ENCODE results near the gene PRKN.

Gene PRKN

DNA sequence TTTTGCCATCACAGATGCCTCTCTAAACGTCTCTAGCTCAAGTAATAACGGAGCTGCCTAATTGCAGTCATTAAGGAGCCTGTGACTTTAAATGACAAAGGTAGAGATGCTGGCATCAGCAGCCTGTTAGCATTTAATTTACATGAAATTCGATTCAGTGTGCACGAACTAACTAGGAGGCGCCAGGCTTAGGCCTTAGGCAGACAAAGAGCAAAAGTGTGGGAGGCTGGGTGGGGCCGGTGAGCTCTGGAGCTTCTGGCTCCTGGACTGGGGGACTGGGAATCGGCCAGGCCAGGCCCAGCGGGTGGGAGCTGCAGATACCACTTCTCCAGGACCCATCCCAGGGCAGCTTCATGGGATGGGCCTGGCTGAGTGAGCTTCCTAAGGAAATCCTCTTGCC is 1283.7 kb downstream of the PRKN start:
- peak overlapping the region; percentile 34; the same call in 1 of the 2 replicates for H3K9ac ChIP-seq (ENCODE audit: low read depth, low read length)
- H3K4me1 ChIP-seq (ENCODE audit: insufficient read depth, low read length), result peaks cover 9% of the 10 kb centered on the region
- no peaks in the 10 kb centered on the region for H3K9me3 ChIP-seq (ENCODE audit: insufficient read depth, low read depth, low read length)
- H3K4me3 ChIP-seq (ENCODE audit: low read length), result peak overlapping the region; percentile 25; the same call in 1 of the 2 replicates
- no peaks in the 10 kb centered on the region for H3K36me3 ChIP-seq (ENCODE audit: insufficient read depth, low read depth, low read length)
- peaks cover 23% of the 10 kb centered on the region for H3K27me3 ChIP-seq (ENCODE audit: insufficient read depth, low read length)
- H3K27ac ChIP-seq (ENCODE audit: low read length), result no peak overlapping the region

DNA sequence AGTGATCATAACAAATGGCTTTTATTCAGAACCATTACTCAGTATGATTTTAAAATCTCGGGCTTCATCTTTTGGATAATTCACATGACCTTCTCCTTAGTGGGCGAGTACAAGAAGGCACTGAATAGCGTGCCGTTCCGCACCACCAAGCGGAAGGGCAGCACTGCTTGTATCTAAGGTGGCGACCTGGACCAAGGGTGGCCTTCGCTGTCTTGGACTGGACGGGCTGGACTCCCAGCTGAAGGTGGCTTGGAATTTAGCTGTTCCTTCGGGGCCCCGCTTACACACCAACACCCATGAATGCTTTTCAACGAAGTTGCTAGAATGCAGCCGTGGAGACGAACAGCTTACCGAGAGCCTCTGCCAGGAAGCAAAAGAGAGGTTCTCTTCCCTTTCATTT is 1285.1 kb downstream of the PRKN start:
- no peaks in the 10 kb centered on the region for H3K9me3 ChIP-seq (ENCODE audit: insufficient read depth, low read depth, low read length)
- H3K4me1 ChIP-seq (ENCODE audit: insufficient read depth, low read length), result peaks cover 9% of the 10 kb centered on the region
- no peak overlapping the region for H3K9ac ChIP-seq (ENCODE audit: low read depth, low read length)
- H3K36me3 ChIP-seq (ENCODE audit: insufficient read depth, low read depth, low read length), result no peaks in the 10 kb centered on the region
- H3K4me3 ChIP-seq (ENCODE audit: low read length), result no peak overlapping the region
- no peak overlapping the region for H3K27ac ChIP-seq (ENCODE audit: low read length)
- peaks cover 23% of the 10 kb centered on the region for H3K27me3 ChIP-seq (ENCODE audit: insufficient read depth, low read length)

GRCh38 chr6:161440299-161440698 is 1287.3 kb downstream of the PRKN start:
- Histone ChIP-seq H3K9me3 (ENCODE audit: insufficient read depth, low read depth, low read length) (no peaks in the 10 kb centered on the region), H3K27me3 (ENCODE audit: insufficient read depth, low read length) (peaks cover 19% of the 10 kb centered on the region), H3K36me3 (ENCODE audit: insufficient read depth, low read depth, low read length) (no peaks in the 10 kb centered on the region), H3K4me3 (ENCODE audit: low read length) (no peak overlapping the region), H3K4me1 (ENCODE audit: insufficient read depth, low read length) (peaks cover 9% of the 10 kb centered on the region), H3K27ac (ENCODE audit: low read length) (no peak overlapping the region), H3K9ac (ENCODE audit: low read depth, low read length) (no peak overlapping the region)

GRCh38 chr6:161439093-161439492 is 1288.5 kb downstream of the PRKN start:
- H3K36me3 ChIP-seq (ENCODE audit: insufficient read depth, low read depth, low read length), result no peaks in the 10 kb centered on the region
- no peak overlapping the region for H3K9ac ChIP-seq (ENCODE audit: low read depth, low read length)
- H3K9me3 ChIP-seq (ENCODE audit: insufficient read depth, low read depth, low read length), result no peaks in the 10 kb centered on the region
- H3K4me1 ChIP-seq (ENCODE audit: insufficient read depth, low read length), result peaks cover 2% of the 10 kb centered on the region
- H3K27me3 ChIP-seq (ENCODE audit: insufficient read depth, low read length), result peaks cover 7% of the 10 kb centered on the region
- H3K4me3 ChIP-seq (ENCODE audit: low read length), result no peak overlapping the region
- H3K27ac ChIP-seq (ENCODE audit: low read length), result no peak overlapping the region

DNA sequence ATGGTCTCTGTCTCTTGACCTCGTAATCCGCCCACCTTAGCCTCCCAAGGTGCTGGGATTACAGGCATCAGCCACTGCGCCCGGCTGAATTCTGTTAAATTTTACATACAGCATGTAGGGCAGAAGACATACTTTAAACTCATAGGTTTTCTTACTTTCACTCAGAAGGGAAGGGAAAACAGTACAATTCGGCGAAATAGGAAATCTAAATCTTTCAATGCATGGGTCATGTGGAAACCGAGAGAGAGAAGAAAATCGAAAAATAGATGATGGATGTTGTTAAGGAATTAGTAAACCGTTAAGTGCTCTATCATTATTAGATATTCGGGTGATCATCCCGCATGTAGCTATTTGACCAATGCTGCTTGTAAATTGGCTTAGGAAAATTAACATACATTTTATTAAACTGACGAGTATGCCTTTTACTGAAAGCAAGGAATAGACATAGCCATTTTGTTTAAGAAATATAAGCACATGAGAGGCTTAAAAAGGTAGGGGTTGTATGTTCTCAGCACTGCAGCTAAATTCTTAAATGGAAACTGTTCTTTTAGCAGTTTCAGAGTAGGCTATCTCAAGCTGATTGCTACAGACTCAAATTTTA is 1289.0 kb downstream of the PRKN start:
- Histone ChIP-seq H3K9me3 (ENCODE audit: insufficient read depth, low read depth, low read length) (no peaks in the 10 kb centered on the region), H3K27ac (ENCODE audit: low read length) (no peak overlapping the region), H3K36me3 (ENCODE audit: insufficient read depth, low read depth, low read length) (no peaks in the 10 kb centered on the region), H3K27me3 (ENCODE audit: insufficient read depth, low read length) (peaks cover 6% of the 10 kb centered on the region; the same call in 1 of the 2 replicates), H3K4me3 (ENCODE audit: low read length) (no peak overlapping the region), H3K9ac (ENCODE audit: low read depth, low read length) (no peak overlapping the region), H3K4me1 (ENCODE audit: insufficient read depth, low read length) (no peaks in the 10 kb centered on the region; the same call in 1 of the 2 replicates)

DNA sequence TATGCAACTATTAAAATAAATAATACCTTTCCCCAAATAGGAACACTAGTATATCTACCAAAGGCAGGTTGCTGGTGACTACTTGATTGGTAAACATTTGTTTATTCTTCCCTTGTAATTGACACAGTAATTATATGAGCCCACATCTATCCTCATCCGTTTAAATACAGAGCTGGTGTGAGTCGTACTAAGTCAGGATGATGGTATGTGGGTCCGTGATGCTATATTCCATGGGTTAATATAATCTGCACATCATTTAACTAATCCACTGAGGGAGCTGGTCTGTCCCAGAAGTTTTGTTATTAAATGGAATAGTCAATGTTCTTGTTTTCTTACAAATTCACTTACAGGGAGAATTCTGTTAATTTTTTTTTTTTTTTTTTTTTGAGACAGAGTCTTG is 1289.7 kb downstream of the PRKN start:
- no peak overlapping the region for H3K4me3 ChIP-seq (ENCODE audit: low read length)
- no peaks in the 10 kb centered on the region for H3K4me1 ChIP-seq (ENCODE audit: insufficient read depth, low read length)
- H3K36me3 ChIP-seq (ENCODE audit: insufficient read depth, low read depth, low read length), result no peaks in the 10 kb centered on the region
- H3K27me3 ChIP-seq (ENCODE audit: insufficient read depth, low read length), result peaks cover 6% of the 10 kb centered on the region; the same call in 1 of the 2 replicates
- H3K9ac ChIP-seq (ENCODE audit: low read depth, low read length), result no peak overlapping the region
- no peaks in the 10 kb centered on the region for H3K9me3 ChIP-seq (ENCODE audit: insufficient read depth, low read depth, low read length)
- H3K27ac ChIP-seq (ENCODE audit: low read length), result no peak overlapping the region

DNA sequence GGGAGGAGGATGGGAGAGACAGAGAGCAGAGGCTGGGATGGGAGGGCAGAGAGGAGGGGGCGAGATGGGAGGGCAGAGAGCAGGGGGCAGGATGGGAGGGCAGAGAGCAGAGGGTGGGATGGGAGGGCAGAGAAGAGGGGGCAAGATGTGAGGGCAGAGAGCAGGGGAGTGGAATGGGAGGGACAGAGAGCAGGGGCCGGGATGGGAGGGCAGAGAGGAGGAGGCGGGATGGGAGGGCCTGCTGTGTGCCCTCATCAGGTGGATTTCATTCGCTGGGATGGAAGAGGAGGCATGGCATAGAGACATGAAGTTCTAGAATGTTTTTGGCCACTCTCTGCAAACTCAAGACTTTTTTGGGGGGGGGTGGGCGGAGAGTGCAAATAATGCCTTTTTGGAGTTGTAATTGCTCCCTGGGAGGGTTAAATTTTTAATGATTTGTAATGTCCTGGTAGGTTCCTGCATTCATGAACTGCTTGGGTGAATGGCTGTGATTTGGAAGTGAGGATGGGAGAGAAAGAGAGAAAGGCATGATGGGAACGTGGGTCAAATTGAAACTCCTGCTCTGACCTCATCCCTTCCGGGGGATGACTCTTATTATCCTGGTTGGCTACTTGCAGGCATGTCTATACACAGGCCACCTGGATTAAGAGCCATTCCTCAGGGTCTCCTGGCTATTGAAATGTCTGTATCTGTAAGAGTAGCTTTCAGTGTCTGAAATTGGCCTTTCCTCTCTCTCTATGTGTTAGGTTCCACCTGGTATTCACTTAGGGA is 1291.3 kb downstream of the PRKN start:
- Histone ChIP-seq H3K9me3 (ENCODE audit: insufficient read depth, low read depth, low read length) (no peaks in the 10 kb centered on the region), H3K9ac (ENCODE audit: low read depth, low read length) (no peak overlapping the region), H3K27ac (ENCODE audit: low read length) (no peak overlapping the region), H3K27me3 (ENCODE audit: insufficient read depth, low read length) (no peaks in the 10 kb centered on the region), H3K4me1 (ENCODE audit: insufficient read depth, low read length) (no peaks in the 10 kb centered on the region), H3K36me3 (ENCODE audit: insufficient read depth, low read depth, low read length) (no peaks in the 10 kb centered on the region), H3K4me3 (ENCODE audit: low read length) (no peak overlapping the region)

DNA sequence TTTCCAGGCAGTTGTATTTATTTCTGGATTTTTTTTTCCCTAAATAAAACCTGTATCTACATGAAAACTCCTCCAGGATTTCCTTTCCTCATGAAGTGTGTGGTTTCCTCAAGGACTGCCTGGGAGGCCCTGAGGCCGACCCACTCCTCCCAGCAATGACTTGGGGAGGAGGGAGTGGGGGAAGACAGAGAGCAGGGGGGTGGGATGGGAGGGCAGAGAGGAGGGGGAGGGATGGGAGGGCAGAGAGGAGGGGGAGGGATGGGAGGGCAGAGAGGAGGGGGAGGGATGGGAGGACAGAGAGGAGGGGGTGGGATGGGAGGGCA is 1291.9 kb downstream of the PRKN start:
- Histone ChIP-seq H3K9ac (ENCODE audit: low read depth, low read length) (no peak overlapping the region), H3K9me3 (ENCODE audit: insufficient read depth, low read depth, low read length) (no peaks in the 10 kb centered on the region), H3K4me1 (ENCODE audit: insufficient read depth, low read length) (no peaks in the 10 kb centered on the region), H3K27ac (ENCODE audit: low read length) (no peak overlapping the region), H3K27me3 (ENCODE audit: insufficient read depth, low read length) (no peaks in the 10 kb centered on the region), H3K4me3 (ENCODE audit: low read length) (no peak overlapping the region), H3K36me3 (ENCODE audit: insufficient read depth, low read depth, low read length) (no peaks in the 10 kb centered on the region)

DNA sequence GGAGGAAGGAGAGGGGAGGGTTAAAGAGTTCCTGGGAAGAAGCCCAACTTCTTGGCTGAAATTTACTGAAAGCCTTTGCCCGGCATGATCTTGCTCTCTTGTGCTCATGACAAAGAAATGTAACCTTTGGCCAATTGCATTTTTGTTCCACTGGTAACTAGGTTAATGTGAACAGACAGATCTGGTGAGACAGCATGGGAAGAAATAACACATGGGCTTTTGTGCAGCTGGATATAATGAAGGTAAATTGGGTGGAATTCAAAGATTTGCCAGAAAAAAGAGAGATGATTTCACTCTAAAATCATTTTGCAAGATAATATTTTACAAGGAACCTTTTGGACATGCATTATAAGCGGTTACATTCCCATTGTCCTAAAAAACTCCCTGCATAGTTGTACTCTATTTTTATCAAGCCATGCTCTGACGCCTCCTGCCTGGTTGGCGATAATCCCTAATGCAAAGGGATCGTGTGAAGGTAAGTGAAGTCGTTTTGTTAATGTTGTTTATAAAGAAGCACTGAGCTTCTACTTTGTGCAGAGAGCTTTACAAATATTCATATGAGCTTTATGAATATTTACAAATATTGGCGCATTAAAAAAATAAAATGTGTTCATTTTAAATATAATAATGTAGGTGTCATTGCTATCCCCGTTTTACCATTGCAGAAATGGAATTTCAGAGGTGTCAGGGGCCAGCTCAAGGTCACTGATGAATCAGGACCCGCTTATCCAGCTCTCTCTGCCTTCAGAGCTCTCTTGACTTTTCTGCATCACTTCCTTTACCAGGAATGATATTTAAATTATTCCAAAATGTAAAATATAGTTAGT is 1292.4 kb downstream of the PRKN start:
- no peak overlapping the region for H3K9ac ChIP-seq (ENCODE audit: low read depth, low read length)
- H3K4me3 ChIP-seq (ENCODE audit: low read length), result no peak overlapping the region
- no peaks in the 10 kb centered on the region for H3K36me3 ChIP-seq (ENCODE audit: insufficient read depth, low read depth, low read length)
- no peaks in the 10 kb centered on the region for H3K27me3 ChIP-seq (ENCODE audit: insufficient read depth, low read length)
- H3K4me1 ChIP-seq (ENCODE audit: insufficient read depth, low read length), result no peaks in the 10 kb centered on the region
- peaks cover under 1% of the 10 kb centered on the region; the same call in 1 of the 2 replicates for H3K9me3 ChIP-seq (ENCODE audit: insufficient read depth, low read depth, low read length)
- H3K27ac ChIP-seq (ENCODE audit: low read length), result no peak overlapping the region

GRCh38 chr6:161434350-161434749 is 1293.2 kb downstream of the PRKN start:
- no peak overlapping the region for H3K9ac ChIP-seq (ENCODE audit: low read depth, low read length)
- peaks cover 8% of the 10 kb centered on the region for H3K9me3 ChIP-seq (ENCODE audit: insufficient read depth, low read depth, low read length)
- no peak overlapping the region for H3K27ac ChIP-seq (ENCODE audit: low read length)
- no peak overlapping the region for H3K4me3 ChIP-seq (ENCODE audit: low read length)
- no peaks in the 10 kb centered on the region for H3K27me3 ChIP-seq (ENCODE audit: insufficient read depth, low read length)
- H3K4me1 ChIP-seq (ENCODE audit: insufficient read depth, low read length), result no peaks in the 10 kb centered on the region
- no peaks in the 10 kb centered on the region for H3K36me3 ChIP-seq (ENCODE audit: insufficient read depth, low read depth, low read length)

DNA sequence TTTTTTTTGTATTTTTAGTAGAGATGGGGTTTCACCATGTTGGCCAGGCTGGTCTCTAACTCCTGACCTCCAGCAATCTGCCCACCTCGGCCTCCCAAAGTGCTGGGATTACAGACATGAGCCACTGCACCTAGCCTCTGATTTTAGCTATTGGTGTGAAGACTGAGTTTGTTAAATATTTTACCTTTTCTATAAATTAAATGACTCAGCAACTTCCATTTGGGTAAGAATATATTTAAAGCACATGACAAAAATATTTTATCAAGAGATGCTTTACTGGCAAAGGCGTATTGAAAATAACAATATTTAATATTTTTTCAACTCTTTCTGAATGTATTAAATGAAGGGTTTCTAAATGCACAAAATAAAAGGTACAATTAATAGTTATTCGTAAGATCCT is 1295.0 kb downstream of the PRKN start:
- Histone ChIP-seq H3K4me3 (ENCODE audit: low read length) (no peak overlapping the region), H3K4me1 (ENCODE audit: insufficient read depth, low read length) (no peaks in the 10 kb centered on the region), H3K27me3 (ENCODE audit: insufficient read depth, low read length) (no peaks in the 10 kb centered on the region), H3K27ac (ENCODE audit: low read length) (no peak overlapping the region), H3K9ac (ENCODE audit: low read depth, low read length) (no peak overlapping the region), H3K9me3 (ENCODE audit: insufficient read depth, low read depth, low read length) (peaks cover 12% of the 10 kb centered on the region), H3K36me3 (ENCODE audit: insufficient read depth, low read depth, low read length) (no peaks in the 10 kb centered on the region)

All from iPS-20b (cell line).